Right ventricle myocardium inferior (tissue), 1 donor: ENCODE measurements around the gene SPECC1L. TPM values are rescaled to one million over a fixed set of nuclear protein-coding genes. Genes with fewer than 3 reads are reported as not detected.

Experiments
- ATAC-seq: fragments of 200-7000 bp; cut with Tn5 transposase; one replicate; pipeline ENCODE4 v1.9.1; 2020; ENCODE audit warnings: mild to moderate bottlenecking, moderate library complexity
- DNase-seq: peaks from one replicate; pipeline ENCODE4 v3.0.0; 2021; ENCODE audit errors: missing footprints
- intact Hi-C: fragments of 100-400 bp; cut with DNase I; formaldehyde crosslinking; loops from one replicate; pipeline ENCODE4 v1.11.0; 2022
- total RNA-seq: library from RNA; stranded (reverse); fragmentation: NEBNext Ultra II Directional; extraction: Animal tissue kit (Norgen Biotek cat#: 25700); gene quantifications from one replicate; pipeline ENCODE4 v1.2.1, GENCODE V29; 2021
- donor health status: DM: no; HTN: yes; CAD: no; lungs with severe emphysema.

The SPECC1L gene
- total RNA-seq, 1 donor from 2014 or later = 45.7 TPM

GRCh38 chr22:24429411-24430365, 159.1 kb downstream of the SPECC1L start:
- intact Hi-C loops = loop anchor here (5.0 kb wide), 1 partner anchor 38 kb away; no protein-coding TSS in a partner anchor
- no peak for ATAC-seq
- DNase-seq = no peak

- DNase-seq (no peak), ATAC-seq (no peak)
- intact Hi-C loops = loop anchor here (5.0 kb wide), 1 partner anchor 37 kb away; no protein-coding TSS in a partner anchor
These were observed 160.0 kb downstream of the SPECC1L start for GRCh38 chr22:24430431-24431308.

GRCh38 chr22:24431309-24432034, 160.8 kb downstream of the SPECC1L start:
- intact Hi-C loops = loop anchor here (5.0 kb wide), 1 partner anchor 36 kb away; no protein-coding TSS in a partner anchor
- ATAC-seq (no peak), DNase-seq (no peak)

- peak; percentile 66 for ATAC-seq
- intact Hi-C loops = loop anchor here (5.0 kb wide), 1 partner anchor 35 kb away; no protein-coding TSS in a partner anchor
- peak; percentile 84 for DNase-seq
These were observed 161.6 kb downstream of the SPECC1L start for GRCh38 chr22:24432059-24432853.

GRCh38 chr22:24433001-24433827, 162.6 kb downstream of the SPECC1L start:
- ATAC-seq (no peak), DNase-seq (no peak)
- intact Hi-C loops = loop anchor here (5.0 kb wide), 1 partner anchor 34 kb away; no protein-coding TSS in a partner anchor

GRCh38 chr22:24433828-24434470, 163.3 kb downstream of the SPECC1L start:
- intact Hi-C loops = loop anchor here (5.0 kb wide), 1 partner anchor 33 kb away; no protein-coding TSS in a partner anchor
- ATAC-seq (no peak), DNase-seq (no peak)

- ATAC-seq (peak; percentile 11), DNase-seq (no peak)
- intact Hi-C loops = loop anchor here (5.0 kb wide), 1 partner anchor 33 kb away; no protein-coding TSS in a partner anchor
These were observed 164.1 kb downstream of the SPECC1L start for GRCh38 chr22:24434471-24435322.

- intact Hi-C loops = no loop called here
- DNase-seq = no peak
- ATAC-seq = no peak
These were observed 164.7 kb downstream of the SPECC1L start for GRCh38 chr22:24435323-24435645.

GRCh38 chr22:24435861-24436371, 165.3 kb downstream of the SPECC1L start:
- ATAC-seq (no peak), DNase-seq (no peak)
- intact Hi-C loops = no loop called here

- no peak for ATAC-seq
- intact Hi-C loops = no loop called here
- DNase-seq = no peak
These were observed 165.9 kb downstream of the SPECC1L start for GRCh38 chr22:24436553-24436952.

GRCh38 chr22:24437091-24437490, 166.5 kb downstream of the SPECC1L start:
- intact Hi-C loops = no loop called here
- ATAC-seq = no peak
- DNase-seq = no peak

GRCh38 chr22:24437741-24438328, 167.2 kb downstream of the SPECC1L start:
- ATAC-seq = no peak
- no peak for DNase-seq
- intact Hi-C loops = no loop called here

GRCh38 chr22:24440270-24440717, 169.7 kb downstream of the SPECC1L start:
- ATAC-seq = no peak
- intact Hi-C loops = no loop called here
- no peak for DNase-seq

- intact Hi-C loops = no loop called here
- ATAC-seq (no peak), DNase-seq (no peak)
These were observed 170.2 kb downstream of the SPECC1L start for GRCh38 chr22:24440718-24441405.
